D721Med (cell line): ENCODE results near the gene PROM1.

Source experiments
- DNase-seq: peaks from one replicate; pipeline ENCODE4 v3.0.0; 2011; ENCODE audit warnings: low spot score; ENCODE audit not compliant: insufficient read length
- FAIRE-seq: peaks from 2 replicates; lab custom pipeline; 2011; peaks lifted over from hg19 to GRCh38; lab: Jason Lieb, UNC
- CTCF ChIP-seq: IDR thresholded peaks from 2 replicates; pipeline ENCODE4 v1.5.1; 2012; ENCODE audit warnings: mild to moderate bottlenecking, control low read depth; ENCODE audit not compliant: insufficient read depth; ENCODE audit errors: missing control alignments

The PROM1 gene

GRCh38 chr4:16124232-16124631 is 40.4 kb upstream of the PROM1 start:
- FAIRE-seq (no peak), DNase-seq (no peak)
- no peak for TF ChIP-seq CTCF

- TF ChIP-seq CTCF: no peak
- no peak for FAIRE-seq
- DNase-seq: no peak
These were observed 39.7 kb upstream of the PROM1 start for GRCh38 chr4:16123356-16124084.

GRCh38 chr4:16122784-16123183 is 39.0 kb upstream of the PROM1 start:
- DNase-seq (no peak), FAIRE-seq (no peak)
- TF ChIP-seq CTCF: no peak

GRCh38 chr4:16122308-16122711 is 38.5 kb upstream of the PROM1 start:
- FAIRE-seq: no peak
- no peak for TF ChIP-seq CTCF
- DNase-seq: no peak

- no peak for DNase-seq
- TF ChIP-seq CTCF: no peak
These were observed 36.9 kb upstream of the PROM1 start for GRCh38 chr4:16120720-16121119.

GRCh38 chr4:16119981-16120380 is 36.2 kb upstream of the PROM1 start:
- no peak for TF ChIP-seq CTCF
- FAIRE-seq (no peak), DNase-seq (no peak)

More at GRCh38 chr4:16120720-16121119, 36.9 kb upstream of the PROM1 start:
- no peak for FAIRE-seq

- FAIRE-seq (no peak), DNase-seq (no peak)
- no peak for TF ChIP-seq CTCF
These were observed 34.3 kb upstream of the PROM1 start for GRCh38 chr4:16118090-16118489.
